IMR-90 (cell line): ENCODE measurements around the gene TBATA. TPM values are rescaled to one million over a fixed set of nuclear protein-coding genes. Genes with fewer than 3 reads are reported as not detected.

Experiments used
- ATAC-seq: fragments of 200-7000 bp; cut with Tn5 transposase; 2 replicates; pipeline ENCODE4 v1.9.1; 2020; ENCODE audit warnings: low read depth, mild to moderate bottlenecking, moderate library complexity
- BruUV-seq: library from RNA; stranded (reverse); fragments of 400-500 nt; replicated peaks from 2 replicates; lab custom pipeline; 2021; lab: Mats Ljungman, UMichigan
- CTCF ChIA-PET: fragments of 300-600 bp; formaldehyde crosslinking; extraction: SDS; loops from one replicate; lab custom pipeline; 2021; ENCODE audit warnings: antibody characterized with exemption; lab: Yijun Ruan, JAX
- POLR2A ChIA-PET: fragments of 300-600 bp; sonication (Branson Sonifier 250); formaldehyde crosslinking; loops from one replicate; lab custom pipeline; 2022; ENCODE audit warnings: antibody characterized with exemption; ENCODE audit not compliant: unreplicated experiment; lab: Charles Lee
- DNase-seq: peaks from one replicate; pipeline ENCODE4 v3.0.0; 2013
- H2AFZ ChIP-seq: replicated peaks from 2 replicates; pipeline ENCODE3; 2013; ENCODE audit warnings: low read length, mild to moderate bottlenecking; ENCODE audit not compliant: poor library complexity
- H2AK5ac ChIP-seq: 2 replicates; pipeline ENCODE4 v1.6.1; 2013; ENCODE audit warnings: low read depth, low read length, inconsistent platforms
- H2AK9ac ChIP-seq: replicated peaks from 2 replicates; pipeline ENCODE3; 2013; ENCODE audit warnings: mild to moderate bottlenecking, low read depth, low read length, moderate library complexity; ENCODE audit not compliant: poor library complexity
- H2BK120ac ChIP-seq: 2 replicates; pipeline ENCODE4 v1.6.1; 2013; ENCODE audit warnings: low read depth, low read length, inconsistent platforms
- H2BK15ac ChIP-seq: 3 replicates; pipeline ENCODE4 v1.6.1; 2013; ENCODE audit warnings: low read depth, low read length, inconsistent platforms
- H2BK20ac ChIP-seq: 2 replicates; pipeline ENCODE4 v1.6.1; 2013; ENCODE audit warnings: low read depth, mild to moderate bottlenecking, inconsistent platforms, low read length, moderate library complexity
- H2BK5ac ChIP-seq: 2 replicates; pipeline ENCODE4 v1.6.1; 2013; ENCODE audit warnings: mild to moderate bottlenecking, low read depth, low read length, inconsistent platforms; ENCODE audit not compliant: poor library complexity, severe bottlenecking
- H3K14ac ChIP-seq: replicated peaks from 2 replicates; pipeline ENCODE4 v1.6.1; 2013; ENCODE audit warnings: low read depth, low read length, inconsistent platforms
- H3K18ac ChIP-seq: 2 replicates; pipeline ENCODE4 v1.6.1; 2013; ENCODE audit warnings: low read depth, low read length, control low read depth
- H3K23ac ChIP-seq: 2 replicates; pipeline ENCODE4 v1.6.1; 2013; ENCODE audit warnings: low read depth, low read length, inconsistent platforms
- H3K27ac ChIP-seq: 2 replicates; pipeline ENCODE4 v1.5.1; 2013; ENCODE audit warnings: mild to moderate bottlenecking, control low read depth, low read length; ENCODE audit not compliant: insufficient read depth
- H3K27me3 ChIP-seq: 2 replicates; pipeline ENCODE4 v1.6.1; 2013; ENCODE audit warnings: low read length; ENCODE audit not compliant: control insufficient read depth, insufficient read depth
- H3K36me3 ChIP-seq: 2 replicates; pipeline ENCODE4 v1.6.1; 2013; ENCODE audit warnings: low read length, mixed read lengths; ENCODE audit not compliant: control insufficient read depth, insufficient read depth
- H3K4ac ChIP-seq: 2 replicates; pipeline ENCODE4 v1.6.1; 2013; ENCODE audit warnings: low read depth, low read length, inconsistent platforms
- H3K4me1 ChIP-seq: 2 replicates; pipeline ENCODE4 v1.6.1; 2013; ENCODE audit warnings: low read length, mixed read lengths; ENCODE audit not compliant: control insufficient read depth, insufficient read depth
- H3K4me2 ChIP-seq: 2 replicates; pipeline ENCODE4 v1.6.1; 2013; ENCODE audit warnings: low read depth, mild to moderate bottlenecking, control low read depth, low read length, moderate library complexity
- H3K4me3 ChIP-seq: 2 replicates; pipeline ENCODE4 v1.5.1; 2013; ENCODE audit warnings: low read depth, mild to moderate bottlenecking, control low read depth, low read length, moderate library complexity; ENCODE audit not compliant: insufficient read depth
- H3K56ac ChIP-seq: 2 replicates; pipeline ENCODE4 v1.6.1; 2013; ENCODE audit warnings: low read length, inconsistent platforms; ENCODE audit not compliant: insufficient read depth; ENCODE audit errors: extremely low read depth
- H3K79me1 ChIP-seq, 2 experiments: 2 replicates each; pipeline ENCODE4 v1.6.1; 2013; ENCODE audit warnings: low read length in 2 of 2, inconsistent platforms in 1 of 2, low read depth in 1 of 2
- H3K9ac ChIP-seq: 2 replicates; pipeline ENCODE4 v1.6.1; 2013; ENCODE audit warnings: low read depth, low read length, control low read depth
- H3K9me1 ChIP-seq: 2 replicates; pipeline ENCODE4 v1.6.1; 2013; ENCODE audit warnings: low read length, inconsistent platforms; ENCODE audit not compliant: insufficient read depth
- H3K9me3 ChIP-seq: 2 replicates; pipeline ENCODE4 v1.6.1; 2013; ENCODE audit warnings: low read length; ENCODE audit not compliant: control insufficient read depth, insufficient read depth
- H4K20me1 ChIP-seq: 2 replicates; pipeline ENCODE4 v1.6.1; 2013; ENCODE audit warnings: low read length, inconsistent platforms; ENCODE audit not compliant: insufficient read depth
- H4K5ac ChIP-seq: 2 replicates; pipeline ENCODE4 v1.6.1; 2013; ENCODE audit warnings: mild to moderate bottlenecking, low read depth, low read length, control low read depth
- H4K8ac ChIP-seq, 2 experiments: 2 replicates each; pipeline ENCODE4 v1.6.1; 2013; ENCODE audit warnings: low read depth in 2 of 2, low read length in 2 of 2, control low read depth in 1 of 2, inconsistent platforms in 1 of 2
- H4K91ac ChIP-seq: 2 replicates; pipeline ENCODE4 v1.6.1; 2013; ENCODE audit warnings: low read depth, low read length, inconsistent platforms; ENCODE audit not compliant: insufficient read depth
- MAFK ChIP-seq: IDR thresholded peaks from 2 replicates; pipeline ENCODE4 v1.6.1; 2012; ENCODE audit warnings: low read depth, low read length, improper control_type of control experiment
- NFE2L2 ChIP-seq: fragments of 150-350 bp; IDR thresholded peaks from 2 replicates; pipeline ENCODE4 v1.6.1; 2016; ENCODE audit warnings: low read depth, mild to moderate bottlenecking, low read length
- SMC3 ChIP-seq: fragments of 150-350 bp; IDR thresholded peaks from 2 replicates; pipeline ENCODE4 v1.6.1; 2016; ENCODE audit warnings: low read depth, mild to moderate bottlenecking, antibody characterized with exemption, low read length, moderate library complexity
- WGBS, 2 experiments: methylation state at CpG; one replicate each; pipeline versions ENCODE4 v1.1.5 to v1.1.7; 2013; ENCODE audit warnings: missing lambda C conversion rate in 2 of 2; ENCODE audit not compliant: insufficient read length in 1 of 2; ENCODE audit errors: extremely low coverage in 2 of 2; 5-methylcytosine and 5-hydroxymethylcytosine counted together
- dilution Hi-C: fragments of 300-500 bp; cut with HindIII; formaldehyde crosslinking; loops from one replicate; pipeline ENCODE4 v1.14.3; 2018; ENCODE audit warnings: low sequenced_read_pairs; ENCODE audit not compliant: unreplicated experiment
- in situ Hi-C: fragments of 300-500 bp; cut with MboI; formaldehyde crosslinking; loops from 3 replicates; pipeline ENCODE4 v1.14.3; 2019; ENCODE audit warnings: low sequenced_read_pairs, inconsistent platforms, mixed read lengths
- intact Hi-C: fragments of 100-400 bp; cut with micrococcal nuclease; formaldehyde crosslinking; loops from 2 replicates; pipeline ENCODE4 v1.10.0; 2022
- polyA plus RNA-seq, 3 experiments: library from polyadenylated mRNA; depleted of rRNA; stranded (reverse); fragments of >200 nt; gene quantifications; 2 replicates each; pipeline ENCODE4 v1.2.3, GENCODE V29; 2012; ENCODE audit warnings: low replicate concordance in 1 of 3
- total RNA-seq: library from RNA; depleted of rRNA; stranded (reverse); fragments of >200 nt; gene quantifications from 2 replicates; pipeline ENCODE4 v1.2.3, GENCODE V29; 2012

The TBATA gene
- total and polyA plus RNA-seq, 2 of the 4 experiments (the other 2 are of a cell fraction) = not detected

DNA sequence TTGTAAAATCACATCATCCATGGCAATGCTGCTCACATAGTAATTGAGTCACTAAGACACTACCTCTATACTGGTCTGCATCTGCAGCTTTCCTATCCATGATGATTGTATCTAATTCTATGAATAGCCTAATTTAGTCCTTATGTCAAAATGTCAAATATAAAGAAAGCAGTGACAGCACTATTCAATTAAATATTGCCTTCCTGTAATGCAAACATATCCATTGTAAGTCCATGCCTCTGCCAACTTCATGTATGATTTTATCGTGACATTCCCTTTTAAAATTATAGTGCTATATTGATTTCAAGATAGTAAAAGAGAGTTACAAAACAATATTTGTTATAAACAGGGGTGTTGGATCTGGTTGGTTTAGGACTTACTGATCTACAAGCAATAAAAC is 25.8 kb upstream of the TBATA start:
- CTCF ChIA-PET = no interaction called here
- no peak overlapping the region for H3K14ac ChIP-seq

More for the DNA sequence above, 25.8 kb upstream of the TBATA start:
- no peaks in the 10 kb centered on the region for H3K4me1 ChIP-seq
- intact Hi-C loops (loop anchor here (10.0 kb wide), 1 partner anchor 404 kb away; the partner anchor contains the start of gene UNC5B), dilution Hi-C loops (no loop called here), in situ Hi-C loops (loop anchor here (5.0 kb wide), 1 partner anchor 71 kb away; no protein-coding TSS in a partner anchor)
- no peak overlapping the region for H3K4me3 ChIP-seq
- no peak overlapping the region for H3K4me2 ChIP-seq
- H4K20me1 ChIP-seq = no peaks in the 10 kb centered on the region
- no peaks in the 10 kb centered on the region for H3K9me1 ChIP-seq
- H3K56ac ChIP-seq = no peak overlapping the region
- no peak overlapping the region for H3K18ac ChIP-seq
- H4K91ac ChIP-seq = no peak overlapping the region
- no peak overlapping the region for H3K23ac ChIP-seq
- ATAC-seq (no peak), DNase-seq (no peak)
- no peaks in the 10 kb centered on the region for H3K79me1 ChIP-seq
- no peak overlapping the region for H3K4ac ChIP-seq
- H4K5ac ChIP-seq = no peak overlapping the region
- peaks cover 16% of the 10 kb centered on the region for H3K27me3 ChIP-seq
- H2BK20ac ChIP-seq = no peak overlapping the region
- H3K27ac ChIP-seq = no peak overlapping the region
- no peaks in the 10 kb centered on the region for H3K9me3 ChIP-seq
- no peak overlapping the region for H2AFZ ChIP-seq
- no peak overlapping the region for H2BK5ac ChIP-seq
- no TSS peak for BruUV-seq
- no peak overlapping the region for H3K9ac ChIP-seq
- POLR2A ChIA-PET = no interaction called here
- no peak overlapping the region for H2BK120ac ChIP-seq
- no peak overlapping the region for H4K8ac ChIP-seq
- WGBS, 2 experiments = no CpG with 5 or more reads among the region's 1 CpG
- H2BK15ac ChIP-seq = no peak overlapping the region
- H2AK5ac ChIP-seq = no peak overlapping the region
- TF ChIP-seq SMC3 (no peak), MAFK (no peak), NFE2L2 (no peak)
- H2AK9ac ChIP-seq = no peak overlapping the region
- H3K36me3 ChIP-seq = no peaks in the 10 kb centered on the region
